Breast epithelium (tissue), 3 donors: ENCODE data around the gene SLC5A10.

Experiments used
- CTCF ChIP-seq, 3 donors: fragments of 450-650 bp; IDR thresholded peaks; one replicate each; pipeline ENCODE4 v1.5.1; 2016 to 2017; ENCODE audit warnings: antibody characterized with exemption in 3 of 3, mild to moderate bottlenecking in 3 of 3, moderate library complexity in 3 of 3
- POLR2A ChIP-seq: fragments of 450-650 bp; IDR thresholded peaks from one replicate; pipeline ENCODE4 v1.6.1; 2016; ENCODE audit warnings: antibody characterized with exemption, mild to moderate bottlenecking, moderate library complexity
- POLR2AphosphoS5 ChIP-seq, 3 donors: sonication (generic); formaldehyde crosslinking; IDR thresholded peaks; one replicate each; pipeline ENCODE4 v1.6.1; 2017; ENCODE audit warnings: antibody characterized with exemption in 3 of 3

GRCh38 chr17:19017804-19018599 is 66.0 kb downstream of the SLC5A10 start:
- TF ChIP-seq CTCF (IDR thresholded peaks at IDR 0.05) (no peak), POLR2A (no peak), POLR2AphosphoS5 (IDR thresholded peaks at IDR 0.05) (no peak)
